Mucosa of rectum (tissue), 2 donors: ENCODE results near the gene NFIX.

Experiments
- H3K27ac ChIP-seq, 2 donors: one replicate each; pipeline ENCODE4 v1.7.0; 2013; ENCODE audit warnings: inconsistent platforms in 2 of 2, low read depth in 2 of 2, low read length in 2 of 2
- H3K27me3 ChIP-seq, 2 donors: one replicate each; pipeline ENCODE4 v1.7.0; 2013; ENCODE audit warnings: low read length in 2 of 2; ENCODE audit not compliant: control insufficient read depth in 2 of 2, insufficient read depth in 2 of 2
- H3K36me3 ChIP-seq, 2 donors: one replicate each; pipeline ENCODE4 v1.7.0; 2013; ENCODE audit warnings: low read length in 2 of 2; ENCODE audit not compliant: control insufficient read depth in 2 of 2, insufficient read depth in 2 of 2
- H3K4me1 ChIP-seq, 2 donors: one replicate each; pipeline ENCODE4 v1.7.0; 2013; ENCODE audit warnings: low read length in 2 of 2, mild to moderate bottlenecking in 1 of 2; ENCODE audit not compliant: control insufficient read depth in 2 of 2, insufficient read depth in 2 of 2
- H3K4me3 ChIP-seq, 2 donors: one replicate each; pipeline ENCODE4 v1.7.0; 2013; ENCODE audit warnings: low read length in 2 of 2
- H3K9ac ChIP-seq, 2 donors: one replicate each; pipeline ENCODE4 v1.7.0; 2013; ENCODE audit warnings: low read length in 2 of 2, low read depth in 1 of 2, mild to moderate bottlenecking in 1 of 2
- H3K9me3 ChIP-seq, 2 donors: one replicate each; pipeline ENCODE4 v1.7.0; 2013; ENCODE audit warnings: low read length in 2 of 2; ENCODE audit not compliant: control insufficient read depth in 2 of 2
- donor health status: healthy.
- donor health status: Normal muscosa, but diverticular disease.

Gene NFIX

DNA sequence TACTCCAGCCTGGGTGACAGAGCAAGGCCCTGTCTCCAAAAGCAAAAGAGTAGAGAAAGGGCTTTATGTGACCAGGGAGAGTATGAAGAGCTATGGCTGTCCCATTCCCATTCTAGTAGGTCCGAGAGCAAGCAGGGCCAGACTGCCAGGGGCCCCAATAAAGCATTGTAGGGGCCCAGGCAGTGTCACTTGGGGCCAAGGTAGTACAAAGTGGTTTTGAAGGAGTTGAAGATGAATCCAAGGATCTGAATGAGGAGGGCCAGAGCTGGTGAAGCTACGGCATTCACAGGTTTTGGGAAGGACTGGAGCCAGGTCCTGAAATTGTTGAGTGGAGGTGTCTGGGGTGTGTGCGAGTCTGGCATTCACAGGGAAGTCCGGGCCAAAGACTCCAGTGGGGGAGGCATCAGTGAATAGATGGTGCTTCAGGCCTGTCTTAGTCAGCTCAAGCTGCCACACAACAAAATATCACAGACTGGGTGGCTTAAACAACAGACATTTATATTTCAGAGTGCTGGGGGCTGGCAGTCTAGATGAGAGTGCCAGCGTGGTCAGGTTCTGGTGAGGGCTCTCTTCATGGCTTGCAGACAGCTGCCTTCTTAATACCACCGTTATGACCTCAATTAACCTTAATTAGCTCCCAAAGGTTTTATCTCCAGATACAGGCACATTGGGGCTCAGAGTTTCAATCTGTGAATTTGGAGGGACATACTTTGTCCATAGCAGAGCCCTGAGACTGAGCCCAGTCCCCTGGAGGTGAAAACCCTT, 132.7 kb downstream of the NFIX start:
- no peaks in the 10 kb centered on the region for H3K27me3 ChIP-seq
- H3K36me3 ChIP-seq = peaks cover 0 to 5% of the 10 kb centered on the region in 2 donors
- peaks cover 0 to 3% of the 10 kb centered on the region in 2 donors for H3K4me1 ChIP-seq
- H3K9me3 ChIP-seq = no peaks in the 10 kb centered on the region
- no peak overlapping the region for H3K27ac ChIP-seq
- H3K9ac ChIP-seq = no peak overlapping the region
- no peak overlapping the region for H3K4me3 ChIP-seq

DNA sequence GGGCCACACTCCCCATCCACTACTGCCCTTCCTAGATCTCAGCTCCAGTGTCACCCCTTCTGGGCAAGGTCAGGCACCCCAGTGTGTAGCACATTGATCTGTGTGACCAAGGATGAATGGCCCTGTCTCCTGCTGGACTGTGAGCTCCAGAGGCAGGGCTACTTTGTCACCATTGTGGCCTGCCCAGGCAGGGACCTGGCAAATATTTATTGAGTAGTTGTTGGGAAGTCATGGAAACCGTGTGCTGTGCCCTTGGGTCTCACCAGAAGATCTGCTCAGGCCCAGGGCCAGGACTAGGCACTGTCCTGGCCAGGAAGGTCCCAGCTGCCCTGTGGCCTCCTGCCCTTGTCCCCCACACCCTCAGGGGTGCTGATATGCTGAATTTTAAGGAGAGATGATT, 133.3 kb downstream of the NFIX start:
- no peak overlapping the region for H3K4me3 ChIP-seq
- peaks cover 0 to 7% of the 10 kb centered on the region in 2 donors for H3K36me3 ChIP-seq
- H3K27ac ChIP-seq = no peak overlapping the region
- H3K4me1 ChIP-seq = peaks cover 0 to 3% of the 10 kb centered on the region in 2 donors
- no peak overlapping the region for H3K9ac ChIP-seq
- H3K27me3 ChIP-seq = no peaks in the 10 kb centered on the region
- H3K9me3 ChIP-seq = no peaks in the 10 kb centered on the region

DNA sequence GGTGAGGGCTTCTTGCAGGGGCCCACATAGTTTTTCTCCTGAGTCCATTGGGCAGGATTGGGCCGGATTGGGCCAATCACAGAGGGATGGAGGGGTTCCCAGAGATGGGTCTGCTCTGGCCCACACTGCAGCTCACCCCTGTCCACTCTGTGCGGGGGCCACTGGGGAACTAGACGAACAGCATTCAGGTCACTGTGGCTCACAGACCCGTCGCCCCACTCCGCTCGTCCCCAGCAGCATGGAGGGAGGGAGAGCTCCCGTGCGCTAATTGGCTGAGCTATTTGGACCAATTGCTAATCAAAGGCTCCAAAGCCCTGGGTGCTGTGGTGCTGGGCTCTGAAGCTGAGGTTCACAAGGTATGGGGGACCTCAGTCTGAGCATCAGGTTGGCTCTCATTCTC, 134.1 kb downstream of the NFIX start:
- Histone ChIP-seq H3K4me3 (no peak overlapping the region), H3K27me3 (no peaks in the 10 kb centered on the region), H3K36me3 (peaks cover 0 to 11% of the 10 kb centered on the region in 2 donors), H3K9ac (no peak overlapping the region), H3K4me1 (peaks cover 0 to 3% of the 10 kb centered on the region in 2 donors), H3K9me3 (no peaks in the 10 kb centered on the region), H3K27ac (no peak overlapping the region)

DNA sequence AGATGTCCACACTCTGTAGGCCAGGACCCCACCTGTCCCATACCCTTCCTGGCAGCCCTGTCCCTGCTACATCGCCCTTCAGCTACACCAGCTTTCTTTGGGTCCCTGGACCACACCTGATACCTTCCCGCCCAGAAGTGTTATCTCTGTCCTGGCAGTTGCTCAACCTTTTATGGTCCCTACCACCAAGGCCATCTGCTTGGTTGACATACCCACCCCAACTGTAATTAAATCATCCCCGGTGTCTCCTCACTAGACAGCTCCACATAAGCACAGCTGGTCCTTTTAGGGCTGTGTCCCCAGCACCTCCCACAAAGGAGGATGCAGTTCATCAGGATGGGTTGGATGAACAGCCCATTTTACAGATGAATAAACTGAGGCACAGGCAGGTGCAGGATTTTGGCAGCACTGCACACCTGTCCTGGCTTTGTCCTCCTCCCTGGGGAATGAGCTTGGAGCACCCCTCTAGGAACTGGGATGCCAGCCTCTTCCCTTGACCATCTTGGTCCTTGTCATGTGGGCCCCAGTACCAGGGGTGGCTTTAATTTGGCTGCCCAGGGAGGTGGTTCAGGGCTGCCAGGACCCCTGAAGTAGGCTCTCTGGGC, 135.7 kb downstream of the NFIX start:
- peaks cover 0 to 3% of the 10 kb centered on the region in 2 donors for H3K4me1 ChIP-seq
- H3K9me3 ChIP-seq = no peaks in the 10 kb centered on the region
- H3K9ac ChIP-seq = no peak overlapping the region

DNA sequence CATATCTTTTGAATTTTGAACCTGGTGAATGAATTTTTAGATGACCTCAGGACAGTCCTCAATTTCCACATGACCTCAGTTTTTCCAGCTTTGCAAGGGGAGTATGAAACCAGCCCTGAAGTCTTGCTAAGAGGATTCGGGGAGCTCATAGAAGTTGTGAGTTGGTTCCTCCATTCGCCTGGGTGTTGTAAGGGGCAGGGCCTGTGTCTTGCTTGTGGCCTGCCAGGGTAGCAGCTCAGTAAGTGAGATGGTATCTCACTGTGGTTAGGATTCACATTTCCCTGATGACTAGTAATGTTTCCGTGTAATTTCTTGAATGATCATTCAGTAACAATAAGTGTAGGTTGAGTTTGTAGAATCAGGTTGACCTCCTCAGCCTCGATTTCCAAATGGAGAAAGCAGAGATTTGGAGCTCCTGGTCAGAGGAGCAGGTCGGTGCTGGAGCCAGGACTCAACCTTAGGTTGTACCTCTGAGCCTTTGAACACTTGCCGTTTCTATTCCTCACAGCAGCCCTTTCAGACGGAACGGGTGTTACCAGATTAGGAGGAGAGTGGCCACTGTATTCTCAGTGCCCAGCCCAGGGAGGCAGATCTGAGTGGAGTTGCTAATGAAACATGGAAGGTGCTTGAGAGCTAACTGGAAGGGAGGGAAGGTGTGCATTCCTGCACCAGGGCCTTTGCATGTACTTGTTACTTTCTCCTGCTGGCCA, 137.4 kb downstream of the NFIX start:
- H3K9me3 ChIP-seq = no peaks in the 10 kb centered on the region
- H3K27ac ChIP-seq = no peak overlapping the region
- H3K36me3 ChIP-seq = peaks cover 24 to 29% of the 10 kb centered on the region in 2 donors
- no peaks in the 10 kb centered on the region for H3K27me3 ChIP-seq
- no peak overlapping the region for H3K4me3 ChIP-seq
- H3K9ac ChIP-seq = no peak overlapping the region
- peaks cover 0 to 3% of the 10 kb centered on the region in 2 donors for H3K4me1 ChIP-seq

More for the DNA sequence above, 135.7 kb downstream of the NFIX start:
- no peaks in the 10 kb centered on the region for H3K27me3 ChIP-seq
- peaks cover 9 to 17% of the 10 kb centered on the region in 2 donors for H3K36me3 ChIP-seq
- H3K27ac ChIP-seq = no peak overlapping the region
- H3K4me3 ChIP-seq = no peak overlapping the region

DNA sequence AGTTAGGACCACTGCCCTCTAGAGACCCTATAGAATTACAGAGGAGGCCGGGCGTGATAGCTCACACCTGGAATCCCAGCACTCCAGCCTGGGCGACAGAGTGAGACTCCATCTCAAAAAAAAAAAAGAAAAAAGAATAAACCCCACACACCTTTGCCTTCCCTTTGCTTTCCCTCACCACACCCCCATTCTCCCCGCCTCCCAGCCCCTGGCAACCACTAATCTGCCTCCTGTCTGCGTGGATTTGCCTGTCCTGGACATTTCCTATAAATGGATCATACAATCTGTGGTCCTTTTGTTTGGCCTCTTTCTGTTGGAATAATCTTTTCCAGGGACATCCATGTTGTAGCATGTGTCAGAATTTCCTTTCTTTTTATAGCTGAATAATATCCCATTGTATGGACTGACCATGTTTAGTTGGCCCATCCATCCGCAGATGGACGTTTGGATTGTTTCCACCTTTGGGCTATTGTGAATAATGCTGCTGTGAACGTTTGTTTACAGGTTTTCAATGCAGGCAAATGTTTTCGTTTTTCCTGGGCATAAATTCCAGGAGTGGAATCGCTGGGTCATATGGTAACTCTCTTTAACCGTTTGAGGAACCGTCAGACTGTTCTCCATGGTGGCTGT, 138.1 kb downstream of the NFIX start:
- Histone ChIP-seq H3K4me1 (peaks cover 0 to 3% of the 10 kb centered on the region in 2 donors), H3K27ac (no peak overlapping the region), H3K27me3 (no peaks in the 10 kb centered on the region), H3K9ac (no peak overlapping the region), H3K4me3 (no peak overlapping the region), H3K36me3 (peaks cover 28 to 37% of the 10 kb centered on the region in 2 donors), H3K9me3 (no peaks in the 10 kb centered on the region)

DNA sequence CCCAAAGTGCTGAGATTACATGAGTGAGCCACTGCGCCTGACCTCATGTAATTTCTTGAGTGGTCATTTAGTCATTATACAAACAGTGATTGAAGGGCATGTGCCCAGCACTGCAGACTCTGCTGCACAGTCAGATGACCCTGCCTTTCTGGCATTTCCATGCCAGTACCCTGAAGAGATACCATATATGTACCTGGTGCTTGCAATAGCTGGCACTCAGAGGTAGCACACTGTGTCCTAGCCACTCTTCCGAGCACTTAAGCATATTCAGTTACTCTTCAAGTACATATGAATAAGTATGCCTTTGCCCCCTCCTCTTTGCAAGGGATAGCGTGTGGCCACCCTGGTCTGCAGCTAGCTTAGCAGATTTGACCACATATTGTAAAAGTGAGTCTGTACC, 139.4 kb downstream of the NFIX start:
- H3K9me3 ChIP-seq = no peaks in the 10 kb centered on the region
- no peak overlapping the region for H3K9ac ChIP-seq
- no peak overlapping the region for H3K27ac ChIP-seq
- no peaks in the 10 kb centered on the region for H3K27me3 ChIP-seq
- H3K4me1 ChIP-seq = peaks cover 0 to 3% of the 10 kb centered on the region in 2 donors
- peaks cover 31 to 39% of the 10 kb centered on the region in 2 donors for H3K36me3 ChIP-seq
- H3K4me3 ChIP-seq = no peak overlapping the region

DNA sequence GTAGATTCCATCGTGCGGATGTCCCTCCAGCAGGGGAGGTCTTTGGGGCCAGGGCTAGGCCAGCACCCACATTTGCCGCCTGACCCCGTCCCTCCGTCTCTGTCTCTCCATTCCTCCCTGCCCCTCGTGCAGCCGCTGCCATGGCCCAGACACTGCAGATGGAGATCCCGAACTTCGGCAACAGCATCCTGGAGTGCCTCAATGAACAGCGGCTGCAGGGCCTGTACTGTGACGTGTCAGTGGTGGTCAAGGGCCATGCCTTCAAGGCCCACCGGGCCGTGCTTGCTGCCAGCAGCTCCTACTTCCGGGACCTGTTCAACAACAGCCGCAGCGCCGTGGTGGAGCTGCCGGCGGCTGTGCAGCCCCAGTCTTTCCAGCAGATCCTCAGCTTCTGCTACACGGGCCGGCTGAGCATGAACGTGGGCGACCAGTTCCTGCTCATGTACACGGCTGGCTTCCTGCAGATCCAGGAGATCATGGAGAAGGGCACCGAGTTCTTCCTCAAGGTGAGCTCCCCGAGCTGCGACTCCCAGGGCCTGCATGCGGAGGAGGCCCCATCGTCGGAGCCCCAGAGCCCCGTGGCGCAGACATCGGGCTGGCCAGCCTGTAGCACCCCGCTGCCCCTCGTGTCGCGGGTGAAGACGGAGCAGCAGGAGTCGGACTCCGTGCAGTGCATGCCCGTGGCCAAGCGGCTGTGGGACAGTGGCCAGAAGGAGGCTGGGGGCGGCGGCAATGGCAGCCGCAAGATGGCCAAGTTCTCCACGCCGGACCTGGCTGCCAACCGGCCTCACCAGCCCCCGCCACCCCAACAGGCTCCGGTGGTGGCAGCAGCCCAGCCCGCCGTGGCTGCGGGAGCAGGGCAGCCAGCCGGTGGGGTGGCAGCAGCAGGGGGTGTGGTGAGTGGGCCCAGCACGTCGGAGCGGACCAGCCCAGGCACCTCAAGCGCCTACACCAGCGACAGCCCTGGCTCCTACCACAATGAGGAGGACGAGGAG, 140.1 kb downstream of the NFIX start:
- H3K27me3 ChIP-seq = no peaks in the 10 kb centered on the region
- H3K9ac ChIP-seq = no peak overlapping the region
- no peak overlapping the region for H3K27ac ChIP-seq
- H3K36me3 ChIP-seq = peaks cover 31 to 39% of the 10 kb centered on the region in 2 donors
- H3K9me3 ChIP-seq = no peaks in the 10 kb centered on the region
- H3K4me3 ChIP-seq = no peak overlapping the region
- peaks cover 0 to 3% of the 10 kb centered on the region in 2 donors for H3K4me1 ChIP-seq

DNA sequence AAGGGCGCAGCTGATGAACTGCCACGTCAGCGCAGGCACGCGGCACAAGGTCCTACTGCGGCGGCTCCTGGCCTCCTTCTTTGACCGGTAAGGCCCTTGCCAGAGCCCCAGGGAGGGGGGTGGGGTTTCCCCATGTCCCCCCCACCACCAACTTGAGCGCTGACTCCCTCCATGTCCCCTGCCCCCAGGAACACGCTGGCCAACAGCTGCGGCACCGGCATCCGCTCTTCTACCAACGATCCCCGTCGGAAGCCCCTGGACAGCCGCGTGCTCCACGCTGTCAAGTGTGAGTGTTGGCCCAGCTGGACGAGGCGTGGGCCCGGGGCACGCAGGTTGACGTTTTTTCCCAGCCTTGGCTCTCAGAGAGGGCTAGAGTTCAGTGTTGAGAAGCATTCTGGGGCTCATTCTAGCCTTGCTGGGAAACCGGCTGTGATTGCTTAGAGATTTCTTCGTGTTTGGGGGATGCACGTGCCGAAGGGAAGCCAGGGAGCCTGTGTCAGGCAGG, 142.1 kb downstream of the NFIX start:
- H3K27ac ChIP-seq = no peak overlapping the region

More for the DNA sequence above, 142.1 kb downstream of the NFIX start:
- no peak overlapping the region for H3K9ac ChIP-seq
- H3K9me3 ChIP-seq = no peaks in the 10 kb centered on the region
- H3K27me3 ChIP-seq = no peaks in the 10 kb centered on the region
- peaks cover 31 to 41% of the 10 kb centered on the region in 2 donors for H3K36me3 ChIP-seq
- H3K4me3 ChIP-seq = no peak overlapping the region
- H3K4me1 ChIP-seq = no peaks in the 10 kb centered on the region
